ENCODE measurements around the gene PRKAR2B. TPM values are rescaled to one million over a fixed set of nuclear protein-coding genes. Genes with fewer than 3 reads are reported as not detected.

The PRKAR2B gene
- total and polyA plus RNA-seq, 2 donors (not counting 1 experiment from before 2014, with no cell fraction given), result 0.07 to 0.81 TPM

DNA sequence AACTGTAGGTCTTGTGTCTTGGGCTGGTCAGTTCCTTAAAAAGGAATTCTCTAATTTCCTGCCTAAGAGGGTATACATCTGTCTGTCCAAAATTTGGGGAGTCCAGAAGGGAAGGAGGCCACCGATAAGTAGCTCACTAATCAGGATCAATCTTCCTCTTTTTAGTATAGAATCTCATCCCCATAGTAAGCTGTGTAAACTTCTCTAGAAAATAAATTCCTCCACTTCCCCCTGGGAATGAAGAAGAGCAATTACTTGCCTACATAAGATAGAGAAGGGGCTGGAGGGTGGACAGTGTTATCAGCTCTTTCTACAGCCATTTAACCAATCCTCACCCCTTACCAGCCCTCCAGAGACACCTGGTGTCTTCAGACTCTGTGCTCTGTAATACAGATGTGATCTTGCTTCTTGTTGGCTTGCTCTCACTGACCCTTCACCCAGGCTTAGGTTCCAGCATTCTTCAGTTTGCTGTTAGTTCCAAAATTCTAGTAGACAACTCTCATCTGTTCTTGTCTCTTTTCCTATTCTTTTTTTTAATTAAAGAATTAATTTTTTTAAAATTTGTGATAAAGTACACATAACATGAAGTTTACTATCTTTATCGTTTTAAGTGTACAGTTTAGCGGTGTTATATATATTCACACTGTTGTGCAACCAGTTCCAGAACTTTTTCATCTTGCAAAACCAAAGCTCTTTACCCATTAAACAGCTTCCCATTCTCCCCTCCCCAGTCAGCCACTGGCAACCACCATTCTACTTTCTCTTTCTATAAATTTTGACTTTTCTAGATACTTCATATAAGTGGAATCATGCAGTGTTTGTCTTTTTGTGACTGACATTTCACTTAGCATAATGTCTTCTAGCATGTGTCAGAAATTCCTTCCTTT is 6.5 kb upstream of the PRKAR2B start:
- Histone ChIP-seq H2AFZ (ENCODE audit: insufficient read depth, low read depth, low read length, poor library complexity, severe bottlenecking) (no peak overlapping the region), H3K79me2 (ENCODE audit: control insufficient read depth, insufficient read depth, low read length) (no peaks in the 10 kb centered on the region), H3K4me2 (replicated peaks; ENCODE audit: low read depth, low read length, poor library complexity, severe bottlenecking) (no peak overlapping the region), H3K9ac (ENCODE audit: low read length) (no peak overlapping the region), H3K27me3 (replicated peaks in 1 of 4; ENCODE audit: control extremely low read depth in 1 of 4, control insufficient read depth in 3 of 4, insufficient read depth in 4 of 4, low read length in 3 of 4) (no peaks in the 10 kb centered on the region), H4K20me1 (ENCODE audit: control insufficient read depth, insufficient read depth, low read length, poor library complexity, severe bottlenecking) (no peaks in the 10 kb centered on the region), H3K27ac (ENCODE audit: low read length in 2 of 2) (no peak overlapping the region), H3K9me3 (ENCODE audit: control extremely low read depth in 1 of 3, control insufficient read depth in 2 of 3, insufficient read depth in 1 of 3, low read length in 2 of 3) (peaks cover 0 to 4% (median 0%) of the 10 kb centered on the region in 3 donors), H3K4me3 (ENCODE audit: control extremely low read depth in 1 of 5, extremely low read depth in 1 of 5, insufficient read depth in 1 of 5, low read depth in 2 of 5, low read length in 4 of 5) (no peak overlapping the region), H3K36me3 (replicated peaks in 1 of 2; ENCODE audit: control extremely low read depth in 1 of 2, control insufficient read depth in 1 of 2, extremely low read depth in 1 of 2, insufficient read depth in 2 of 2, low read length in 1 of 2) (no peaks in the 10 kb centered on the region), H3K4me1 (ENCODE audit: control insufficient read depth in 2 of 2, insufficient read depth in 2 of 2, low read length in 2 of 2) (no peaks in the 10 kb centered on the region)
- no peak for TF ChIP-seq EZH2 (IDR thresholded peaks at IDR 0.05; ENCODE audit: borderline replicate concordance, insufficient read depth, low read depth, low read length, poor library complexity, severe bottlenecking)
- TF ChIP-seq, protein P1, sequence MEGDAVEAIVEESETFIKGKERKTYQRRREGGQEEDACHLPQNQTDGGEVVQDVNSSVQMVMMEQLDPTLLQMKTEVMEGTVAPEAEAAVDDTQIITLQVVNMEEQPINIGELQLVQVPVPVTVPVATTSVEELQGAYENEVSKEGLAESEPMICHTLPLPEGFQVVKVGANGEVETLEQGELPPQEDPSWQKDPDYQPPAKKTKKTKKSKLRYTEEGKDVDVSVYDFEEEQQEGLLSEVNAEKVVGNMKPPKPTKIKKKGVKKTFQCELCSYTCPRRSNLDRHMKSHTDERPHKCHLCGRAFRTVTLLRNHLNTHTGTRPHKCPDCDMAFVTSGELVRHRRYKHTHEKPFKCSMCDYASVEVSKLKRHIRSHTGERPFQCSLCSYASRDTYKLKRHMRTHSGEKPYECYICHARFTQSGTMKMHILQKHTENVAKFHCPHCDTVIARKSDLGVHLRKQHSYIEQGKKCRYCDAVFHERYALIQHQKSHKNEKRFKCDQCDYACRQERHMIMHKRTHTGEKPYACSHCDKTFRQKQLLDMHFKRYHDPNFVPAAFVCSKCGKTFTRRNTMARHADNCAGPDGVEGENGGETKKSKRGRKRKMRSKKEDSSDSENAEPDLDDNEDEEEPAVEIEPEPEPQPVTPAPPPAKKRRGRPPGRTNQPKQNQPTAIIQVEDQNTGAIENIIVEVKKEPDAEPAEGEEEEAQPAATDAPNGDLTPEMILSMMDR (IDR thresholded peaks at IDR 0.05), result no peak
- no peaks in the 10 kb centered on the region for H3K27me3 Mint-ChIP-seq
- intact Hi-C loops (cut with micrococcal nuclease), result no loop called here
- POLR2A ChIA-PET, result no interaction called here
- no CpG with 5 or more reads among the region's 3 CpGs for WGBS (ENCODE audit: insufficient coverage)
- DNase-seq (no peak), ATAC-seq (ENCODE audit: low read depth) (no peak)
- H3K4me3 Mint-ChIP-seq, result no peak overlapping the region
- peaks cover 6% of the 10 kb centered on the region for H3K9me3 Mint-ChIP-seq (ENCODE audit: insufficient read depth)
- H3K27ac Mint-ChIP-seq, result no peak overlapping the region
- no peaks in the 10 kb centered on the region for H3K4me1 Mint-ChIP-seq
- CTCF ChIA-PET, result interaction anchor here (0.6 to 1.2 kb wide), 3 partner anchors 15 to 27 kb away, joined by 3 read pairs; no protein-coding TSS in a partner anchor
